Activated CD4-positive, alpha-beta T cell treated with anti-CD3 and anti-CD28 coated beads, Interleukin-10, Interleukin-2, amounts not matched to agents 100 ng/mL and 50 ng/mL, durations not matched to agents 16 hours and 8 hours (primary cell): ENCODE results near the gene ZBTB12.
A peak's percentile ranks its signal among the peaks of the same experiment; 100 is the strongest.
"Not testable (repeated sequence)": the region's sequence is repeated elsewhere in the genome, so short reads cannot be mapped to it uniquely, and the experiment has no call there.

Source experiments
- DNase-seq: peaks from one replicate; pipeline ENCODE4 v3.0.0-alpha.2; 2020

The ZBTB12 gene

GRCh38 chr6:31874836-31875572 is 26.9 kb downstream of the ZBTB12 start:
- DNase-seq = no peak

- DNase-seq = no peak
Measured at GRCh38 chr6:31874084-31874670, 27.7 kb downstream of the ZBTB12 start.

DNA sequence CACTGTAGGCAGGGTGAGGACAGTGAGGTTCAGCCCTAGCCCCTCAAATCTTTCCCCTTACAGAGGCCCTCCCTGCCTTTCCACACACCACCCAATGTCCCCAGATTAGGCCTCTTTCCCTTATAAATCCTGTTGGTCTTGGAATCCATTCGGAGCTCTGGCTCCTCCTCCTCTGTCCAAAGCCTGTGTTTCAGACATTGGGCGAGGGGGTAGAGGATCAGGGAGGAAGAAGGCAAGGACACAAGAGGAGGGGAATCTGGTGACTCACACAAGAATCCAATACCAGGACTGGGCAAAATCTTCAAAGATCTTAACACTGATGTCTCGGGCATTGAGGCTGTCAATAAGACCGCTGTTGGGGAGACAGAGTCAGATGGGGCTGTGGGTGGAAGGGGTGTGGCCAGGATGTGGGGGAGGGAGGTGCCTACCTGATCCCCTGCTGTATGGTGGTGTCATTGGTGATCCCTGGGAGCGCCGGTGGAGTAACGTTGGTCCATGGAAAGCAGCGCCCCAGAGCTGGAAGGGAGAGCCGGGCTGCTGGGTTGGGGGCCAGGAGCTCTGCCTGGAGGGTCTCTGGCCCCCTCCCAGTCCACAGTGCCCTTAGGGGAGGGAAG is 30.7 kb downstream of the ZBTB12 start:
- DNase-seq = no peak

- DNase-seq = peak; percentile 11
Measured at GRCh38 chr6:31870385-31870921, 31.4 kb downstream of the ZBTB12 start.

DNA sequence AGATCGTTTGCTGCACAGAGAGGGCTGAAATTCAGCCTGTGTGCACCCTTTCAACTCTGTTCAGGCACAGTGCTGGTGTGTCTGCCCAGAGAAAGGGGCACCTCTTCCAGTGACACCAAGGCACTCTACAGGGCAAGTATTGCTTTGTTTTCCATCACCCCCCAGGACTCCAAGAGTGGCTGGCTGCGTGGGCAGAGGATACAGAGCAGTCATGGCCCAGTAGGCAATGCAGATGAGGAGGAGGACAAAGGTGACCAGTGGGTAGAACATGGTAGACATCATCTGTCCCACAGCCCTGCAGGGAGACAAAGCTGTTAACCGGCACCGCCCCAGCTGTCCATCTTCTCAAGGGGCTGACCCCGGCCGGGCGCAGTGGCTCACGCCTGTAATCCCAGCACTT is 32.5 kb downstream of the ZBTB12 start:
- DNase-seq = no peak

DNA sequence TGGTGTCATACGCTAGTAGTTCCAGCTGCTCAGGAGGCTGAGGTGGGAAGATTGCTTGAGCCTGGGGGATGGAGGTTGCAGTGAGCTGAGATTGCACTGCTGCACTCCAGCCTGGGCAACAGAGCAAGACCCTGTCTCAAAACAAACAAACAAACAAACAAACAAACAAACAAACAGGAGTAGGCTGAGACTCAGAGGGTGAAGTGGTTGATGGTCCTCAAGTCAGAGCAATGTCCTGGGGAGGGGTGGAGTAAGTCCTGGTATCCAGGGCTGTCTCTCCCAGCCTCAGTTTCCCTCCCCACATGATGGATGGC is 33.3 kb downstream of the ZBTB12 start:
- DNase-seq = not testable (repeated sequence)

DNA sequence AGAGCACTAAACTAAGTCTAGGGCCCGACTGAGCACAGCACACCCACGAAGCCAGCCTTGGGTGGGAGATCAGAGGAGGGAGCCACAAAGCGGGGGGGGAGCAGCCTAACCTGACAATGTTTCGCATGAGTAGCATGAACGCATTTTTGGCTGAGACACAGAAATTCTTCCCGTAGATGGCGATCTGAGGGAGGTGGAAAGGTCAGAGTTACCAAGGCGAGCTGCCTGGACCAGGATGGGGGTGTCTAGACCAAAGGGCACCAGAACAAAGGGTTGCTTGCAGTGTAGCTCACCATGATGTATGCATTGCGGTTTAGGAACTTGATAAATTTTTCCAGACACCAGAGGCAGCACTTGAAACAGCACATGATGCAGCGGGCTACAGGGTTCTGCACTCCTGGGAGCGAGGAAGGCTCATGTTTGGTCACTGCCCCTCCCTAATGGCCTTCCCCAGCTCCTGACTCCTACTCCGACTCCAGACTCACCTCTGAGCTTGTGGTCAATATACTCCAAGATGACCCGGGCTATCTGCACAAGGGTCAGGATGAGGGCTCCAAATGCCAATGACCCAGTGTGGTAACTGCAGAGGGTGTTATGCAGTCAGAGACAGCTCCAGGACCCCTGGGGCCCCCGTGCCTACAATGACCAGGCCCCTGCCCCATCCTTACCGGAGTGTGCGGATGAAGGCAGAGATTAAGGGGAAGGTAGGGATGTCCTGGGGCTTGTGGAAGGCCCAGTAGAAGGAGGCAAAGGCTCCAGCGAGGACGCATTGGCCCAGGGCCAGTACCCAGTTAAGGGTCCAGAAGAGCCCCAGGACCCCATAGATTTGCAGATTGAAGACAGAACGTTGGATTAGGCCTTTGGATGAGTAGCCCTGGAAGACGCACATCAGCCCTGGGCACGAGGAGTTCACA is 36.4 kb downstream of the ZBTB12 start:
- no peak for DNase-seq

- no peak for DNase-seq
Measured at GRCh38 chr6:31864818-31865204, 37.1 kb downstream of the ZBTB12 start.

- not testable (repeated sequence) for DNase-seq
Measured at GRCh38 chr6:31864123-31864562, 37.7 kb downstream of the ZBTB12 start.

GRCh38 chr6:31862344-31863235 is 39.3 kb downstream of the ZBTB12 start, which contains the start of gene NEU1:
Gene NEU1 (minus strand): TSS chr6:31862821. CDS start chr6:31862776, 45 bp downstream.
- peak; percentile 100 for DNase-seq

DNA sequence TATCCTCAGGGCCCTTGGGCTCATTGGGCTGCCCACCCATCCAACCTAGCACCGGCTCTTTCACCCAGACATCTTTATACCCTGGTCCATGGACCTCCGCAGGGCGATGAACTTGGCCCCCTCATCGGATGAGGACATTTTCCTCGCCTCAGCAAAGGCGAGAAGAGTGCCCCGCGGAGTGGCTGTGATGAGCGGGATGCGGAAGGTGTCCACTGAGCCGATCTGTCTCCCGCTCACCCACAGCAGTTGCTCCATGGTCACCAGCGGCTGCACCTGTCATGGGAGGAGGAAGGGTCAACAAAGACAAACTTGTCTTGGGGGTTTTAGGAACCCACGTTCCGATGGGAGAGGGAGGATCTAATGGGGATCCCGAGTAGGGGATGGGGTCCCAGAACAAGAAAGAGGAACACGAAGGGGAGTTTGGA is 40.0 kb downstream of the ZBTB12 start:
- DNase-seq = no peak

DNA sequence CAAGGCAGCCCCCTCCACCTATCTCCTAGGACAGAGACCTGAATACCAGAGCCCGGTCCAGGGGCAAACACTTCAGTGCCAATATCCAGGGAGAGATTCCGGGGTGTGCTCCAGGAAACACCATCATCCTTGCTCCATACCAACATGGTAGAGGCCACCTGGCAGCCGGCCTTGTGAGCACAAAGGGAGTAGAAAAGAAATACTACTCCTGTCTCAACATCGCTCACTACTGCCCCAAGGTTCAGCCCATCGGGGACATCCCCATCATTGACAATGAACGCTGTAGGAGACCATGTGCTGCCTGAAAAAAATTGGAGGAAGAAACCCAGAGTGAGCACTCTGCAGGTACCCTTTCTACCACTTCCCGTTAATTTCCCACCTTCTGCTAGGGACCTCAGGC is 40.7 kb downstream of the ZBTB12 start:
- no peak for DNase-seq

GRCh38 chr6:31860349-31860748 is 41.5 kb downstream of the ZBTB12 start:
- no peak for DNase-seq

- DNase-seq = no peak
Measured at GRCh38 chr6:31859923-31860322, 42.0 kb downstream of the ZBTB12 start.

- DNase-seq = no peak
Measured at GRCh38 chr6:31858707-31859106, 43.2 kb downstream of the ZBTB12 start.

DNA sequence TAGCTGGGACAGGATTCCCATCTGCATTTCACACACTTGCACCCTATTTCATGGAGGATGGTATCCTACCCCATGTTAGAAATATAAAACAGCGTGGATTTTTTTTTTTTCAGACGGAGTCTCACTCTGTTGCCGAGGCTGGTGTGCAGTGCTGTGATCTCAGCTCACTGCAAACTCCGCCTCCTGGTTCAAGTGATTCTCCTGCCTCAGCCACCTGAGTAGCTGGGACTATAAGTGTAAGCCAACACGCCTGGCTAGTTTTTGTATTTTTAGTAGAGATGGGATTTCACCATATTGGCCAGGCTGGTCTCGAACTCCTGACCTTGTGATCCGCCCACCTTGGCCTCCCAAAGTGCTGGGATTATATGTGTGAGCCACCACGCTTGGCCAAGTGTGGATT is 44.1 kb downstream of the ZBTB12 start:
- DNase-seq = not testable (repeated sequence)

- DNase-seq = not testable (repeated sequence)
Measured at GRCh38 chr6:31851980-31852718, 49.7 kb downstream of the ZBTB12 start.

- no peak for DNase-seq
Measured at GRCh38 chr6:31851485-31851832, 50.4 kb downstream of the ZBTB12 start.

DNA sequence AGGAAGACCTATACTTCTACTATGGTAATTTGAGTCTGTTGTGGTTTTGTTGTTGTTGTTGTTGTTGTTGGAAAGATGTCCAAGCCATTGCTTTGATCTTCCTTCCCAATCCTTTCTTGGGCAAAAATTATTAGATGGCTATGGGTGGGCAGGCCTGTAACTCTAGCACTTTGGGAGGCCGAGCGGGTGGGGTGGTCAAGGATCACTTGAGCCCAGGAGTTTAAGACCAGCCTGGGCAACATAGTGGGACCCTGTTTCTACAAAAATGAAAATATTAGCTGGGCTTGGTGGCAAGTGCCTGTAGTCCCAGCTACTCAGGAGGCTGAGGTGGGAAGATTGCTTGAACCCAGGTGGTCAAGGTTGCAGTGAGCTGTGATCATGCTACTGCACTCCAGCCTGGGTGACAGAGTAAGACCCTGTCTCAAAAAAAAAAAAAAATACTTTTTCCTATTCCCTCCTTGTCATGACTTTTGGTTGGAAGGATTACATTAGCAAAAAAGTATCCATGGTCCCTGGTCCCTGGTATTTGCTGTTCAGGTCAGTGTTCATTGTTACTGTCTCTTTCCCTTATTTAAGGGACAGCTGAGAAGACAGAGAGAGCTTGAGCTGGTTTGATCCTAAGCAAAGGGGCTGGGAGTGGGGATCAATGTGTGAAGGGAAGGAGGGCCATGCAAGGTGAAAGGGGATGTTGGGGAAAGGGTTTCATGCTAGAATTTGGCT is 51.0 kb downstream of the ZBTB12 start:
- DNase-seq = no peak
